OCI-LY3 (cell line): Measurements from ENCODE around the gene RTP2.

Source experiments
- H2AFZ ChIP-seq: fragments of 200-600, 300-600 bp; shearing (Covaris generic); 2 replicates; pipeline ENCODE4 v1.6.0; 2014; ENCODE audit warnings: antibody characterized with exemption, low read depth, low read length
- H3K27ac ChIP-seq: fragments of 200-600, 300-600 bp; sonication (generic); 2 replicates; pipeline ENCODE4 v1.5.1; 2014; ENCODE audit warnings: mild to moderate bottlenecking, low read length, moderate library complexity, mixed read lengths
- H3K27me3 ChIP-seq: fragments of 200-600, 300-600 bp; sonication (generic); 2 replicates; pipeline ENCODE4 v1.6.1; 2014; ENCODE audit warnings: low read depth, low read length, mixed read lengths
- H3K36me3 ChIP-seq: fragments of 200-600, 300-600 bp; sonication (generic); replicated peaks from 2 replicates; pipeline ENCODE3; 2014; ENCODE audit warnings: low read depth, low read length, mixed read lengths
- H3K4me1 ChIP-seq: fragments of 300-600, 200-600 bp; sonication (generic); 2 replicates; pipeline ENCODE4 v1.6.1; 2014; ENCODE audit warnings: low read length, mixed read lengths
- H3K4me2 ChIP-seq: fragments of 200-600, 300-600 bp; sonication (generic); 2 replicates; pipeline ENCODE4 v1.6.1; 2014; ENCODE audit warnings: low read length, mixed read lengths
- H3K4me3 ChIP-seq: fragments of 300-600, 200-600 bp; sonication (generic); 2 replicates; pipeline ENCODE4 v1.5.1; 2014; ENCODE audit warnings: antibody characterized with exemption, mild to moderate bottlenecking, low read length, moderate library complexity
- H3K79me2 ChIP-seq: fragments of 300-600, 200-600 bp; shearing (Covaris generic); 2 replicates; pipeline ENCODE4 v1.6.1; 2014; ENCODE audit warnings: mild to moderate bottlenecking, low read length, mixed read lengths
- H3K9ac ChIP-seq: fragments of 300-600, 200-600 bp; shearing (Covaris generic); 2 replicates; pipeline ENCODE4 v1.6.0; 2014; ENCODE audit warnings: mild to moderate bottlenecking, low read length, moderate library complexity
- H3K9me3 ChIP-seq: fragments of 200-600, 300-600 bp; shearing (Covaris generic); 2 replicates; pipeline ENCODE4 v1.6.1; 2014; ENCODE audit warnings: low read length, mixed read lengths; ENCODE audit not compliant: insufficient read depth
- H4K20me1 ChIP-seq: fragments of 200-600, 300-600 bp; sonication (generic); 2 replicates; pipeline ENCODE4 v1.6.1; 2016; ENCODE audit warnings: low read length, mixed read lengths; ENCODE audit not compliant: insufficient read depth
- EZH2phosphoT487 ChIP-seq: fragments of 200-600 bp; shearing (Covaris generic); IDR thresholded peaks from 2 replicates; pipeline ENCODE4 v1.6.1; 2018; ENCODE audit warnings: antibody characterized with exemption, mixed run types, low read depth
- TF ChIP-seq, protein P1 (sequence below): fragments of 200-600, 300-600 bp; sonication (generic); IDR thresholded peaks from 2 replicates; pipeline ENCODE4 v1.5.1; 2014; ENCODE audit warnings: antibody characterized with exemption, low read length, low read depth

RTP2 gene

DNA sequence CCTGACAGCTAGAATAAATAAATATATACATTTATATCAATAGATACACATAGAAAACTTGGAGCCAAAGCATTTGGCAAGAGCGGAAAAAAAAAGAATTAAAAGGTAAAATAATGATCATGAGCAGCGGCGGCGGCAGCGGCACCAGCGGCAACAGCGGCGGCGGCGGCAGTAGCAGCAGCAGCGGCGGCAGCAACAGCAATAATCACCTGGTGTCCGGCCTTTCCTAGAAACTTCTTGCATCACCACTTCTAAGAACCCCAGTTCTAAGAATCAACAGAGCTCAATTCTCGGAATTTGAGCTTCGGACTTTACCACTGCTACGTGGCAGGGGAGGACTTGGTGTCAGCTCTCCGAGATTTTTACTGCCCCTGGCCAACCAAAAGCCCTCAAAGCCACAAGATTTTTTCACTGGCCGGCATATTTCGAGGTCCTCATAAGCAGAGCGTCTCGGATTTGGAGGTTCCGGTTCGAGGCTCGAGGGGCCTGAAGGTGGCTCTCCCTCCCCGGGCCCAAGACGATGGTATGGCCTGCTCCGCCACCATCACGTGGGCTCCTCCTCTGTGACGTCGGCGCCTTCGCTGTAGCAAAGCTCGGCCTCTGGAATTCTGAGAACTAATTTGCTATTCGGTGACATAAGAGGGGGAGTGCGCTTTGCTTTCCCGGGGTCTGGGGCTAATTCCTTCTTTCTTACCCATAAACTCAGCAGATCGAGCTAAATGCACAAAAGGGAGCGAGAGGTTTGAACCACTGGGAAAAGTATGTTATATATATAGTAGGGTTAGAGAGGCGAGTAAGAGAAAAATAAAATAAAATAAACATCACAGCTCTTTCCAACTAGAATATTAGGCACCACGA lies 43.1 kb upstream of the RTP2 start, which contains the start of gene BCL6:
Gene BCL6 (minus strand): TSS at position 268 of the 858 bp plus-strand sequence. CDS start 11,775 bp downstream, outside the sequence.
- Histone ChIP-seq H3K79me2 (peaks cover 58% of the 10 kb centered on the region), H3K27me3 (no peaks in the 10 kb centered on the region), H3K27ac (peak within 1 kb of the TSS; percentile 84), H3K9me3 (no peaks in the 10 kb centered on the region), H3K4me3 (peak within 1 kb of the TSS; percentile 87), H2AFZ (peak within 1 kb of the TSS; percentile 69; the same call in 1 of the 2 replicates), H4K20me1 (peaks cover 17% of the 10 kb centered on the region), H3K9ac (peak within 1 kb of the TSS; percentile 91), H3K4me2 (peak within 1 kb of the TSS; percentile 99), H3K36me3 (no peaks in the 10 kb centered on the region), H3K4me1 (peaks cover 46% of the 10 kb centered on the region)
- TF ChIP-seq EZH2phosphoT487 = no peak

DNA sequence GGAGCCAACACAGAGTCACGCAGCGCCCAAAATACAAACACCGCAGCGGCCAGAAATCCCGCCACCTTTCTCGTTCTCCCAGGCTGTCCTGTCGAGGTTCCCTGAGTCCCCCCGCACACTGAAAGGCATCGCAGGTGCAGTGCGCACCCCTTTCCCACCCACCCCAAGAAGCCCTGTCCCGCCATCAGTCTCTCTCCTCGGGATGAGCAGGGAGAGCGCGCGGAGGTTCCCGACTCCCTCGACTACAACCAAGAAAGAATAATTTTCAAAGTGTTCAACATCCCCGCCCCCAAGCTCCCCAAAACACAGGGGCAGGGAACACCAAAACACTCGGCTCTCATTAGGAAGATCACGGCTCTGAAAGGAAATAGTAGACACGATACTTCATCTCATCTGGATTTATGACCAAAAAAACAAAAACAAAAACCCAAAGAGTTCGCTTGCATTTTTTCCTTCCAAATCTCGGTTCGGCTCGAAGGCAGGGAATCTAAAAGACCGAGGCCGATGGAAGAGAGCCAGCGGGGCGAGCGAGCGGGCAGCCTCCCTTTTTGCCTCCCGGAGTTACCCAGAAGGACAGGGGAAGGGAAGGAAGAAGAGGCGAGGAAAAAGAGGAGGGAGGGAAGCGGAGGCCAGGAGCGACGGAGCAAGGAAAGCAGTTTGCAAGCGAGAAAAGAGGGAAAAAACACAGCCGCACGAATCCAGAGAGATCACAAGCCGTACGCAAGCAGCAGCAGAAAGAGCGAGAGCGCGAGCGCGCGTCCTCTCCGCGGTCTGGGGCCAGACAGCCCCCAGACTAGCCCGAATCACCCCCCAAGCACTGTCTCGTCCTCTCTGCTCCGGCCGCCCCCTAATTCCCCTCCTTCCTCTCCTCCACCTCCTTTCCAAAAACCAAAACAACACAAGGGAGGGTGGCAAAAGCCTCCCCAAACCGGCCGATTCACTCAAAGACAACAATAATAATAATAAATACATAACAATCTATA lies 42.1 kb upstream of the RTP2 start:
- H3K27ac ChIP-seq = peak overlapping the region; percentile 84
- H2AFZ ChIP-seq = no peak overlapping the region
- H3K27me3 ChIP-seq = no peaks in the 10 kb centered on the region
- peaks cover 2% of the 10 kb centered on the region for H3K36me3 ChIP-seq
- H3K79me2 ChIP-seq = peaks cover 67% of the 10 kb centered on the region
- H3K4me2 ChIP-seq = peak overlapping the region; percentile 99
- H4K20me1 ChIP-seq = peaks cover 23% of the 10 kb centered on the region
- H3K4me1 ChIP-seq = peaks cover 45% of the 10 kb centered on the region
- no peaks in the 10 kb centered on the region for H3K9me3 ChIP-seq
- peak overlapping the region; percentile 91 for H3K9ac ChIP-seq
- H3K4me3 ChIP-seq = peak overlapping the region; percentile 87
- TF ChIP-seq EZH2phosphoT487 = no peak
- TF ChIP-seq, protein P1, sequence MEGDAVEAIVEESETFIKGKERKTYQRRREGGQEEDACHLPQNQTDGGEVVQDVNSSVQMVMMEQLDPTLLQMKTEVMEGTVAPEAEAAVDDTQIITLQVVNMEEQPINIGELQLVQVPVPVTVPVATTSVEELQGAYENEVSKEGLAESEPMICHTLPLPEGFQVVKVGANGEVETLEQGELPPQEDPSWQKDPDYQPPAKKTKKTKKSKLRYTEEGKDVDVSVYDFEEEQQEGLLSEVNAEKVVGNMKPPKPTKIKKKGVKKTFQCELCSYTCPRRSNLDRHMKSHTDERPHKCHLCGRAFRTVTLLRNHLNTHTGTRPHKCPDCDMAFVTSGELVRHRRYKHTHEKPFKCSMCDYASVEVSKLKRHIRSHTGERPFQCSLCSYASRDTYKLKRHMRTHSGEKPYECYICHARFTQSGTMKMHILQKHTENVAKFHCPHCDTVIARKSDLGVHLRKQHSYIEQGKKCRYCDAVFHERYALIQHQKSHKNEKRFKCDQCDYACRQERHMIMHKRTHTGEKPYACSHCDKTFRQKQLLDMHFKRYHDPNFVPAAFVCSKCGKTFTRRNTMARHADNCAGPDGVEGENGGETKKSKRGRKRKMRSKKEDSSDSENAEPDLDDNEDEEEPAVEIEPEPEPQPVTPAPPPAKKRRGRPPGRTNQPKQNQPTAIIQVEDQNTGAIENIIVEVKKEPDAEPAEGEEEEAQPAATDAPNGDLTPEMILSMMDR = no peak

DNA sequence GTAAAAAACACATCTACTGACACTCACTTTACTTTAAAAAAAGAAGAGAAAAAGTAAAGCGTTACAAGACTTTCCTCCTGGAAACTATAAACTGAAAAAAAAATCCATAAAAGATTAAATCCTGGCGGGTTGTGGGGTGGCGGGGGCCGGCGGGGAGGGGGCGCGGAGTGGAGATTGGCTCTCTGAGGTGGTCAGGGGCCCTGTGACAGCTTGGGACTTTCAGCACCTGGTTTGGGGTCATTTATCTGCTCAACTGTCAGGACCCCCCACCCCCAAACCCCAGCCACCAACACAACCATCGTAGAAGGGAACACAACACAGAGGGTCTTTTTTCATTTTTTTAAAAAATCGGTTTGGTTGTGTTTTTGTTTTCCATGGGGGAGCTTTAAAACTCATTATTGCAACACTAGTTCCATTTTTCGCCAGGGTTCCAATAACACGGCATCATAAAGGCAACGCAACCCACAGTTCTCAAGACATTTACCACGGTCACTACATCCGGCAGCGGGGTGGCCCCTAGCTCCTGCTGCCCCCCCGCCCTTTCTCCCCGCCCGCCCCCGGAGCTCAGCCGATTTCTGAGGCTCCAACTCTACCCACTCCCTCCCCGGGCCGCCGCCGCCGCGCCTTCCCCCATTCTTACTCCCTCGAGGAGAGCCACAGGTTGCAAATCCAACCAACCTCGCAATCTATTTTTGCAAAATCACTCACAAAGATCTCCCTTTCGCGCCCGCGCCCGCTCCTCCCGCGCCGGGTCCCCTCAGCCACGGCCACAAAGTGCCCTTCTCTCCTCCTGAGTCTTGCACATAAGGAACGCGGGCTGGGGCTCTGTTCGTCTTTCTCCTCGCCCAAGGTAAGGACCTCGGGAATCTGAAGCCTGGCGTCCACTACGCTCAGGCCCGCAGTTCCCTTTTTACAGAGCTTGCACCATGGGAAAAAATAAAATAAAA lies 41.1 kb upstream of the RTP2 start:
- H4K20me1 ChIP-seq = peaks cover 33% of the 10 kb centered on the region
- H3K9ac ChIP-seq = peak overlapping the region; percentile 91
- H2AFZ ChIP-seq = no peak overlapping the region
- peaks cover 43% of the 10 kb centered on the region for H3K4me1 ChIP-seq
- H3K36me3 ChIP-seq = peaks cover 9% of the 10 kb centered on the region
- peak overlapping the region; percentile 84 for H3K27ac ChIP-seq
- no peaks in the 10 kb centered on the region for H3K27me3 ChIP-seq
- H3K4me3 ChIP-seq = peak overlapping the region; percentile 87
- no peak for TF ChIP-seq EZH2phosphoT487
- TF ChIP-seq, protein P1 = no peak
- no peaks in the 10 kb centered on the region for H3K9me3 ChIP-seq
- peak overlapping the region; percentile 99 for H3K4me2 ChIP-seq
- peaks cover 77% of the 10 kb centered on the region for H3K79me2 ChIP-seq
